Fibroblast of skin of left quadriceps (primary cell): ENCODE measurements around the gene TIMELESS.
"Not testable (repeated sequence)": the region's sequence is repeated elsewhere in the genome, so short reads cannot be mapped to it uniquely, and the experiment has no call there.

Source experiments
- DNase-seq, 2 experiments: peaks; one replicate each; pipeline ENCODE4 v3.0.0-alpha.2; 2013; ENCODE audit warnings: low read depth in 2 of 2

Gene TIMELESS

GRCh38 chr12:56462565-56462964 lies 13.3 kb upstream of the TIMELESS start:
- DNase-seq = no peak

DNA sequence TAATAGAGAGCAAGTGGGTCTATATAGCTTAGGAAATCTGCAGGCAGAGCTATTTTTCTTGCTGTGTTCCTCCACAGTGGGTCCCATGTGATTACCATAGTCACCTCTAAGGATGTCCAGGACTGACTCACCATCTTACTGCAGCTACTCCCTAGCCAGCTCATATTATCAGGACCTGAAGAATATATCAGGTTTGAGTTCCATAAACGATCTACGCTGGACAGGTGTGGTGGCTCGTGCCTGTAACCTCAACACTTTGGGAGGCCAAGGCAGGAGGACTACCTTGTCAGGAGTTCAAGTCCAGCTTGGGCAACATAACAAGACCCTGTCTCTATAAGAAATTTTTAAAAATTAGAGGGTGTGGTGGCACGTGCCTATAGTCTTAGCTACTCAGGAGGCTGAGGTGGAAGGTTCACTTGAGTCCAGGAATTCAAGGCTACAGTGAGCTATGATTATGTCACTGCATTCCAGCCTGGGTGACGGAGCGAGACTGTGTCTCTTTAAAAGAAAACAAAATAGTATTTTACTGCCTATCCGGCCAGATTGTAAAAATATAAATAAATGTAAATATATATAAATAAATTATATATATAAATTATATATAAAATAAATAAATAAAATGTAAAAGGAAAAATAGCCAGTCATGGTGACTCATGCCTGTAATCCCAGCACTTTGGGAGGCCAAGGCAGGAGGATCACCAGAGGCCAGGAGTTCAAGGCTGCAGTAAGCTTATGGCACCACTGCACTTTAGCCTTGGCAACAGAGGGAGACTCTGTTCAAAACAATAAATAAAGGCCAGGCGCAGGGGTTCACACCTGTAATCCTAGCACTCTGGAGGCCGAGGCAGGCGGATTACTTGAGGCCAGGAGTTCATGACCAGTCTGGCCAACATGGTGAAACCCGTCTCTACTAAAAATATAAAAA lies 12.3 kb upstream of the TIMELESS start:
- no peak for DNase-seq

DNA sequence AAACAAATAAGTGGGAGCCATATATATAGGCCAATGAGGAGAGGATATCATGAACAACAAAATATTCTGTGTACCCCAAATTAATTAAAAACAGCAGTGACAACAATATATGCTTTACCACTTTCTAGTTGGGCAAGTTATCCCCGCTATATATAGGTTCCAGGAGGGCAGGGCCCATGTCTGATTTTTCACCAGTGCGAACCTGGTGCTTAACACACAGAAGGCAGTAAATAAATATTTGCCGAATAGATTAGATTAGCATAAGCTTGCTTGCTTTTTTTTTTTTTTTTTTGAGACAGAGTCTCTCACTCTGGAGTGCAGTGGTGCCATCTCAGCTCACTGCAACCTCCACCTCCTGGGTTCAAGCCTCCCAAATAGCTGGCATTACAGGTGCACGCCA lies 8.6 kb upstream of the TIMELESS start:
- DNase-seq = no peak

- no peak for DNase-seq
These were observed 5.3 kb upstream of the TIMELESS start, which contains the start of gene MIP for GRCh38 chr12:56454557-56454956. Gene MIP (minus strand): TSS chr12:56454657. CDS start chr12:56454613, 44 bp downstream.

DNA sequence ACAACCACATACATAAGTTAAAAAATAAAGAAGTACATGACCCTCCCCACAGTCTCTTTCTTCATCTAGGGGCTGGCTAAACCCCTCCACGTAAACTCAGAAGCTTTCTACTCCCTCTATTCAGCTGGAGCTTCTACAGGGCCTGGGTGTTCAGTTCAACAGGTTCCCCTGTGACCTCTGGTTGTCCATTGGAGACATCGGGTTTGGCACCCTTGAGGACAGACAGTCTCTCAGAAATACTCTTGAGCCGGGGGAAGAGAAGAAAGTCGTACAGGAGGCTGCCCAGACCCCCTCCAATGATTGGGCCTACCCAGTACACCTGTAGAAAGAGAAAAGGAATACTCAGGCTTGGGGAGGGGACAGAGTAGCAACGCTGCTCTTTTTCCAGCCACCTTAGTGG lies 1.9 kb upstream of the TIMELESS start:
- DNase-seq = no peak

DNA sequence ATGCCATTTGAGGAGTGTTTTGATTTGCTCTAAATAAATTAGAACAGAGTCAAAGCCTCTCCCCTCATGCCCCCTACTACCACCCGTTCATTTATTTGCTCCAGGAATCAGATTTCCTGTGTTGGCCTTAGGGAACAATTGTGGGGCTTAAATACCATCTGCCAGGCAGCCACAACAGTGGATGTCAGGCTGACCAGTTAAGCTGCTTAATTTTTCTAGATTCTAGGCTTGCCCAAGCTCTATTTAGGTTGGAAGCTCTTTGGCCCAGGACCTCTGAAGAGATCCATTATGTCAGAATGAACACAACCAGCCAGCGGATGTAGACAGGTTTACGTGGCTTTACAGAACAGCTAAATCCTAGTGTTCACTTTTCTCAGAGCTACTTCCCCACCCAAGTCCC lies 1.0 kb upstream of the TIMELESS start:
- DNase-seq = no peak

- no peak for DNase-seq
These were observed 377 bp upstream of the TIMELESS start for GRCh38 chr12:56449622-56449984.

DNA sequence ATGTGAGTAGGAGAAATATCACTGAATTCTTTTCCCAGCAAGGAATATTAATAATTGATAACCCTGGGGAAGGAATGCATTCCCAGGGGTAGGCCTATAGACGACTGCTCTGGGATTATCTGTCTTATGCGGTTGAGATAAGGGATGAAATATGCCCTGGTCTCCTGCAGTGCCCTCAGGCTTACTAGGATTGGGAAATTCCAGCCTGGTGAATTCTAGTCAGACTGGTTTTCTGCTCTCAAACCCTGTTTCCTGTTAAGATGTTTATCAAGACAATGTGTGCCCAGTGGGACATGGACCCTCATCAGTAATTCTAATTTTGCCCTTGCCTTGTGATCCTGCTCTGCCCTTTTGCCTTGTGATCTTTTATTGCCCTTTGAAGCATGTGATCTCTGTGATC lies 6.0 kb downstream of the TIMELESS start:
- not testable (repeated sequence) for DNase-seq

DNA sequence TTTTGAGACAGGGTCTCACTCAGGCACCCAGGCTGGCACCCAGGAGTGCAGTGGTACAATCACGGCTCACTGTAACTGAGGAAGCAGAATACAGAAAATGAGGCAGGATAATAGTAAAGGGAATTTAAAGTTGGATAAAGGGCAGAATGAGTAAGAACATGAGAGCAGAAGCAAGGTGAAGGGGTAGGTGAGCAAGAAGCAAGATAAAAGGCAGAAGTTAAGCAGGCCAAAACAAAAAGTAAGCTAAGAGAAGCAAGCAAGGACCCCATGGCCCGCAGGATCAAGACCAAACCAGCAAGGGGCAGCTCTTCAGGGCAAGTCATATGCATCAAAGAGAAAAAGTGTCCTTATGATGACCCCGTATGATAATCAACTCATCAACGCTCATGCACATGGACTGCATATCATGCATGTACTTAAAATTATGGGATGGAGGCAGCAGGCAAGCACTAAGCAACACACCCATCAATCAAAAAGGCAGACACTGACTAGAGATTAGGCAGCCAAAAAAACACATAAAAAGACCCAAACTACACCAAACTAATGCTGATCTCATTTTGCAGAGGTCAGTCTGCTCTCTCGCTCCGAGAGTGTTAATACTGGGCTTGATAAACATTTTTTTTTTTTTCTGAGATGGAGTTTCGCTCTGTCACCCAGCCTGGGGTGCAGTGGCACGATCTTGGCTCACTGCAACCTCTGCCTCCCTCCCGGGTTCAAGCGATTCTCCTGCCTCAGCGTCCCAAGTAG lies 11.6 kb downstream of the TIMELESS start:
- DNase-seq = no peak

DNA sequence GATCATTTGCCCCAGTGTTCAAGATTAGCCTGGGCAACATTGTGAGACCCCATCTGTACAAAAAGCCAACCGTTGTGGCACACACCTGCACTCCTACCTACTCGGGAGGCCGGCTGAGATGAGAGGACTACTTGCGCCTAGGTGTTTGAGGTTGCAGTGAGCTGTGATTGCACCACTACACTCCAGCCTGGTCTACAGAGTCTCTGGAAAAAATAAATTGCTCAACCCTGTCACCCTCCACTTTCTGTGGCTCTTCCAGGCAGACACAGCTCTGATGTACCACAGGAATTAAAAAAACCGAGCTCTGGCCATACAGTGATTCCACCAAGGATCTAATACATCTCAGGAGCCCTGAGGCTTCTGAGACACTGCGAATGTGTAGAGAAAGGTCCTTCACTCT lies 14.4 kb downstream of the TIMELESS start:
- no peak for DNase-seq

DNA sequence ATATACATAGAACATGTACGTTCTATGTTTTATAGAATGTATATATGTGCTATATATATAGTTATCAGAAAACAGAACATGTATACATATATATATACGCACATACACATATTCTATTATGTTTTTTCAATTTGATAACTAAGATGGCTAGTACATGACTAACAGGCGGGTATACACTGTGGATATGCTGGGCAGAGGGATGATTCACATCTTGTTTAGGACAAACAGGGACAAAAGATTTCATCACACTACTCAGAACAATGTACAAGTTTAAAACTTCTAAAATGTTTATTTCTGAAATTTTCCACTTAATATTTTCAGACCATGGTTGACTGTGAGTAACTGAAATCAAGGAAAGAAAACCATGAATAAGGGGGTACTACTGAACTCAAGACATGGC lies 17.4 kb downstream of the TIMELESS start:
- no peak for DNase-seq

DNA sequence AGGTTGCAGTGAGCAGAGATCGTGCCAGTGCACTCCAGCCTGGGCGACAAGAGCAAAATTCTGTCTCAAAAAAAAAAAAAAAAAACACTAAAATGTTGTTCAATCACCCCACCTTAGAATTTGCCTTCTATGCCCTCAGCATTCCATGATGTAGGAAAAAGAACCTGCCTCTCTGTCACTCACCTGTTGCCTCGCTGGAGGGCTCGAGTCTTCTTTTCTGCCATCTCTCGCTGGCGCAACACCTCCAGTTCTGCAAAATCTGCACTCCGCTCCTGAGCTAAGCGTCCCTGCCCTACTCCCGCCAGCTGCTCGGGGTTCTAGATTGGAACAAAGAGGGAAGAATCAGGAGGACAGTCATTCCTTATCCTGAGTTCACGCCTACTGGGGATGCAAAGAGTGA lies 17.9 kb downstream of the TIMELESS start:
- DNase-seq = no peak

DNA sequence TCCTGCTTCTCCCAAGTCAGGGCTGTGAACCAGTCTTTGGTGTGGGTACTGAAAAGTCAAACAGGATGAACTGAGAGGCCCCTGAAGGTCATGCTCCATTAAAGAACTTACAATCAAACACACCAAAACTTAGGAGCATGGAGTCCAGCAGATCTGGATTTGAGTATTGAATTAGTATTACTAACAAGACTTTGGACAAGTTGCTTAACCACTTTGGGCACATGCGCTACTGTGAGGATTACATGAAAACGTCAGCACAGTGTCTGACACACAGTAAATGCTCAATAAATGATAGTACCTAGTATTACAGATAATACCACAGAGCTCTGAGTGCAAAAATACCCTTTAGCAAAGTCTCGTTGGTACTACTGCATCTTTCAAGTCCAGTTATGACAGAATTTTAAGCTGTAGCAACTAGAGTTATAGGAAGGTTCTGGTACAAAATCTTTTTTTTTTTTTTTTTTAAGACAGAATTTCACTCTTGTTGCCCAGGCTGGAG lies 23.2 kb downstream of the TIMELESS start:
- no peak for DNase-seq

- DNase-seq = no peak
These were observed 24.0 kb downstream of the TIMELESS start for GRCh38 chr12:56425193-56425592.

DNA sequence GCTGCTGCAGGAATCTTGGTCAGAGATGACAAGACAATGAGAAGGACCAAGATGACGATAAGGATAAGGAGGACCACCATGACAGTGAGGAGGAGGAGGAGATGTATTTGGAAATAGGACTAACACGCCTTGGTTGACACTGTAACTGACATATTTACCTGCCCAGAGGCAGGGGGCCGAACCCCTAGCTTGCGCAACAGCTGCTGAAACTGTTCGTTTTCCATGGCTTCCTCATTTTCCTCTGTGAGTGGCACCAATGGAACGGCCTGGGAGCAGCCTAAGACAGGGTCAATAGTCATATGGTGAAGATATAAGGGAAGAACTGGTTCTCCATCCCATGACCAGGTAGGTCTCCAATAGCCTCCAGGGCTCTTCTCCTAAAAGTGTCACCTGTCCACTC lies 28.8 kb downstream of the TIMELESS start:
- no peak for DNase-seq

DNA sequence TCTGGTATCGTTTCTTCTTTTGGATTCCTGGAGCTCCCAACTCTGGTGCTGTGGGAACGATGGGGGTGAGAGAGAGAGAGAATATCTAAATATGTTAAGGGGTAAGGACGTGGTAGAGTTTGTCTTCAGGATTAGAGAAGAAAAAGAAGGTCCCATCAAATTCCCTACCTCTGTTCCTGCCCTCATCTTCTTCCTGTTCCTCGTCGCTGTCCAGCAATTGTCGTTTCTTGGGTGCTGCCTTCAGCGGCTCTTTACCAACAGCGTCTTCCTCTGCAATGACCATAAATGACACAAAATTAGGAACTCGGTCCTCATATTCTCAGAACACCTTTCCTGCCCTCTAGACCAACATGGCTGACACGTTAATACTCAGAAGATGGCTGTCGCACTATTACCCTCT lies 31.5 kb downstream of the TIMELESS start:
- DNase-seq = no peak

DNA sequence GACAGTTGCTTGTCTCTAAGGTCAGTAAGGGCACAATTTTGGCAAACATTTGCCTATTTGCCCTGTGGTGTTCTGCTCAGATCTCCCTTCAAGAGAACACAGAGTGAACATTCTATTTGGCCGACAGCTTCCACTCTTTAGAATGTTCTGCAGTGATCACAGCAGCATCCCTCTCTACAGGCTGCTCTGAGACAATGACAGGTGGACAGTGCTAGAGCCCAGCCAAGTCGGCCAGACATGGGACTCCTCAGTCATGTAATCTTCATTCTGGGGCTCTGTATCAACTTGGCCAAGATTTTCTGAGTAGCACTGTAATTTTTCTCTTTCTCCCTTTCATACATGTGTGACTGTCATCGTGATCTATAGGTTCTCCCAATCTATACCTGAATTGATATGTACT lies 34.8 kb downstream of the TIMELESS start:
- no peak for DNase-seq

DNA sequence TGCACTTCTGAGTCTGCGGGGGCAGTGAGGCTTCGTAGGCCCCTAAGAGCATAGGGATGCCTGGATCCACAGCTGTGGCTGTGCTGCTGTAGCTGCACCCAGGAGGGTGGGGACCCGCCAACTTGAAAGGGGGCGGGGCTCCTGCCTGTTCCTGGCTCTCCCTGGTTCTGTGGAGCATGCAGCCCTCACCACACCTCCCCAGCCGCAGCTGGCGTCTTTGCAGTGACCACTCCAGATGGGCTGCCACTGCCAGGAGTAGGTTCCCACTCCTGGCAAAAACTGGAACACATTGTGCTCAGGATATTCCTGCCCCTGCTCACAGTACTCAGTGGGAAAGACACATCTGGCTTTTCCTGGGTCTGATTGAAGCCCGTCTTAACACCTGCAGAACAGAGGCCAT lies 35.8 kb downstream of the TIMELESS start:
- DNase-seq = no peak

- DNase-seq = no peak
These were observed 37.2 kb downstream of the TIMELESS start for GRCh38 chr12:56411781-56412639.

- no peak for DNase-seq
These were observed 38.5 kb downstream of the TIMELESS start for GRCh38 chr12:56410768-56411167.

GRCh38 chr12:56408799-56409417 lies 40.3 kb downstream of the TIMELESS start:
- DNase-seq = no peak
